Loucy (cell line): ENCODE results near the gene EPAS1.

Source experiments
- EZH2phosphoT487 ChIP-seq: fragments of 200-600 bp; IDR thresholded peaks from 2 replicates; pipeline ENCODE4 v1.6.1; 2018; ENCODE audit warnings: antibody characterized with exemption, mild to moderate bottlenecking, moderate library complexity, borderline replicate concordance
- TF ChIP-seq, protein P1 (sequence below): fragments of 200-600 bp; sonication (generic); conservative IDR thresholded peaks from 2 replicates; pipeline ENCODE4 v1.5.1; 2014; ENCODE audit warnings: mild to moderate bottlenecking, antibody characterized with exemption, low read length

DNA sequence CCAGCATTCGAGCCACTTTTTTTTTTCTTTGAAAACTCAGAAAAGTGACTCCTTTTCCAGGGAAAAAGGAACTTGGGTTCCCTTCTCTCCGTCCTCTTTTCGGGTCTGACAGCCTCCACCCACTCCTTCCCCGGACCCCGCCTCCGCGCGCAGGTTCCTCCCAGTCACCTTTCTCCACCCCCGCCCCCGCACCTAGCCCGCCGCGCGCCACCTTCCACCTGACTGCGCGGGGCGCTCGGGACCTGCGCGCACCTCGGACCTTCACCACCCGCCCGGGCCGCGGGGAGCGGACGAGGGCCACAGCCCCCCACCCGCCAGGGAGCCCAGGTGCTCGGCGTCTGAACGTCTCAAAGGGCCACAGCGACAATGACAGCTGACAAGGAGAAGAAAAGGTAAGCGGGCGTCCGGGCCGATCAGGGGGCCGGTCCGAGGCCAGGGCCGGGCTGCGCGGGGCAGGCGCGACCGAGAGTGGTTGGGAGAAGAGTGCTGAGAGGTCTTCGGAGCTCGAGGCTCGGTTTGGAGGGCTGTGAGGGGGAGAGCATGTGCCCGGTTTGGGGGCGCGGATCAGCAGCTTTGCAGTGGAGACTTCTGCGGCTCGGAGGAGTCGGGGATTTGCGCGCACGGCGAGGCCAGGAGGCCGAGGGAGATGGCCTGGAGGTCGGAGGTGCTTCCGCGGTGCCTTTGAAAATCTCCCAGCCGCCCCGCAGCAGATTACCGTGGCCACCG lies 502 bp downstream of the EPAS1 start:
- no peak for TF ChIP-seq EZH2phosphoT487
- TF ChIP-seq, protein P1, sequence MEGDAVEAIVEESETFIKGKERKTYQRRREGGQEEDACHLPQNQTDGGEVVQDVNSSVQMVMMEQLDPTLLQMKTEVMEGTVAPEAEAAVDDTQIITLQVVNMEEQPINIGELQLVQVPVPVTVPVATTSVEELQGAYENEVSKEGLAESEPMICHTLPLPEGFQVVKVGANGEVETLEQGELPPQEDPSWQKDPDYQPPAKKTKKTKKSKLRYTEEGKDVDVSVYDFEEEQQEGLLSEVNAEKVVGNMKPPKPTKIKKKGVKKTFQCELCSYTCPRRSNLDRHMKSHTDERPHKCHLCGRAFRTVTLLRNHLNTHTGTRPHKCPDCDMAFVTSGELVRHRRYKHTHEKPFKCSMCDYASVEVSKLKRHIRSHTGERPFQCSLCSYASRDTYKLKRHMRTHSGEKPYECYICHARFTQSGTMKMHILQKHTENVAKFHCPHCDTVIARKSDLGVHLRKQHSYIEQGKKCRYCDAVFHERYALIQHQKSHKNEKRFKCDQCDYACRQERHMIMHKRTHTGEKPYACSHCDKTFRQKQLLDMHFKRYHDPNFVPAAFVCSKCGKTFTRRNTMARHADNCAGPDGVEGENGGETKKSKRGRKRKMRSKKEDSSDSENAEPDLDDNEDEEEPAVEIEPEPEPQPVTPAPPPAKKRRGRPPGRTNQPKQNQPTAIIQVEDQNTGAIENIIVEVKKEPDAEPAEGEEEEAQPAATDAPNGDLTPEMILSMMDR = no peak
